NT2/D1 (cell line): ENCODE measurements around the gene CLEC2L.

Experiments
- DNase-seq: peaks from one replicate; pipeline ENCODE4 v3.0.0-alpha.2; 2011; ENCODE audit warnings: low read depth, low spot score
- H3K27me3 ChIP-seq: 2 replicates; pipeline ENCODE4 v1.6.0; 2011; ENCODE audit warnings: mild to moderate bottlenecking; ENCODE audit not compliant: insufficient read length, insufficient read depth
- H3K36me3 ChIP-seq: 2 replicates; pipeline ENCODE4 v1.6.1; 2011; ENCODE audit warnings: mild to moderate bottlenecking, low read length, mixed read lengths; ENCODE audit not compliant: insufficient read depth, insufficient read length
- H3K4me1 ChIP-seq: 2 replicates; pipeline ENCODE4 v1.5.1; 2011; ENCODE audit not compliant: insufficient read depth, insufficient read length
- H3K4me3 ChIP-seq: 2 replicates; pipeline ENCODE4 v1.5.1; 2011; ENCODE audit warnings: low read depth; ENCODE audit not compliant: insufficient read length
- H3K9ac ChIP-seq: 2 replicates; pipeline ENCODE4 v1.6.0; 2011; ENCODE audit warnings: low read depth; ENCODE audit not compliant: insufficient read length
- H3K9me3 ChIP-seq: 2 replicates; pipeline ENCODE4 v1.5.1; 2011; ENCODE audit warnings: mild to moderate bottlenecking, low read length; ENCODE audit not compliant: insufficient read depth
- SUZ12 ChIP-seq: IDR thresholded peaks from 2 replicates; pipeline ENCODE4 v1.6.1; 2011; ENCODE audit not compliant: insufficient read length, insufficient read depth; ENCODE audit errors: extremely low read depth
- YY1 ChIP-seq: IDR thresholded peaks from 2 replicates; pipeline ENCODE4 v1.6.1; 2011; ENCODE audit not compliant: insufficient read length, insufficient read depth
- ZNF274 ChIP-seq: IDR thresholded peaks from 2 replicates; pipeline ENCODE4 v1.6.1; 2011; ENCODE audit warnings: mild to moderate bottlenecking, low read depth, low read length

The CLEC2L gene

DNA sequence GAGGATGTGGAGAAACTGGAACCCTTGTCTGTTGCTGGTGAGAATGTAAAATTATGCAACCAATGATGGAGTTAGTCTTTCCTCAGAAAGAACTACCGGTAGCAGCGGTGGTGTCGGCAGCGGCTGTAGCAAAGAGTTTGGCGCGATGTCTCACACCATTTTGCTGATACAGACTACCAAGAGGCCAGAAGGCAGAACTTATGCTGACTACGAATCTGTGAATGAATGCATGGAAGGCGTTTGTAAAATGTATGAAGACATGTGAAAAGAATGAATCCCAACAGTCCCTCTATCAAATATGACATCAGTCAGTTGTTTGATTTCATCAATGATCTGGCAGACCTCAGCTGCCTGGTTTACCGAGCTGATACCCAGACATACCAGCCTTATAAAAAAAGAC is 10.6 kb downstream of the CLEC2L start:
- Histone ChIP-seq H3K9ac (no peak overlapping the region), H3K4me1 (no peaks in the 10 kb centered on the region), H3K4me3 (no peak overlapping the region), H3K36me3 (no peaks in the 10 kb centered on the region), H3K9me3 (no peaks in the 10 kb centered on the region), H3K27me3 (no peaks in the 10 kb centered on the region)
- DNase-seq, result no peak
- TF ChIP-seq ZNF274, result no peak
- no peak for TF ChIP-seq SUZ12
- no peak for TF ChIP-seq YY1

DNA sequence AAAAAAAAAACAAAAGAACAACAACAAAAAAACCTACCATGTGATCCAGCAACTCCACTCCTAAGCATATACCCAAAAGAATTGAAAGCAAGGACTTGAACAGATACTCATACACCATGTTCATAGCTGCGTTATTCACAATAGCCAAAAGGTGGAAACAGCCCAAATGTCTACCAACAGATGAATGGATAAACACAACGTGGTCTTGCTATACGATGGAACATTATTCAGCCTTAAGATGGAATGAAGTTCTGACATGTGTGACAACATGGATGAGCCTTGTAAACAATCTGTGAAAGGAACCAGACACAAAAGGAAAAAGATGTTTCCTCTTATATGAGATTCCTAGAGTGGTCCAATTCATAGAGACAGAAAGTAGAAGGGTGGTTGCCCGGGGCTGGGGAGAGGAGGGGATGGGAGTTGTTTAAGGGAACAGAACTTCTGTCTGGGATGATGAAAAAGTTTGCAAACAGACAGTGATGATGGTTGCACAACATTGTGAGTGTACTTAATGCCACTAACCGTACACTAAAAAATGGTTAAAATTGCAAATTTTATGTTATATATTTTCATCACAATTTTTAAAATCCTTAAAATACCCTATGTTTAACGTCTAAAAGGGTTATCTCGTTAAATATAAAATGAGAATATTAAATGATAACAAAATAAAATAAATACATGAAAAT is 11.6 kb downstream of the CLEC2L start:
- Histone ChIP-seq H3K36me3 (no peaks in the 10 kb centered on the region), H3K9ac (no peak overlapping the region), H3K27me3 (no peaks in the 10 kb centered on the region), H3K4me3 (no peak overlapping the region), H3K4me1 (peaks cover under 1% of the 10 kb centered on the region), H3K9me3 (no peaks in the 10 kb centered on the region)
- TF ChIP-seq ZNF274 (no peak), YY1 (no peak), SUZ12 (no peak)
- DNase-seq, result no peak

- no peak for DNase-seq
- no peaks in the 10 kb centered on the region for H3K9me3 ChIP-seq
- no peaks in the 10 kb centered on the region for H3K27me3 ChIP-seq
- no peaks in the 10 kb centered on the region for H3K36me3 ChIP-seq
- peaks cover 3% of the 10 kb centered on the region for H3K4me1 ChIP-seq
- TF ChIP-seq SUZ12, result no peak
- no peak for TF ChIP-seq YY1
- no peak for TF ChIP-seq ZNF274
- H3K9ac ChIP-seq, result no peak overlapping the region
- no peak overlapping the region for H3K4me3 ChIP-seq
Measured at GRCh38 chr7:139536152-139536551, 12.7 kb downstream of the CLEC2L start.

DNA sequence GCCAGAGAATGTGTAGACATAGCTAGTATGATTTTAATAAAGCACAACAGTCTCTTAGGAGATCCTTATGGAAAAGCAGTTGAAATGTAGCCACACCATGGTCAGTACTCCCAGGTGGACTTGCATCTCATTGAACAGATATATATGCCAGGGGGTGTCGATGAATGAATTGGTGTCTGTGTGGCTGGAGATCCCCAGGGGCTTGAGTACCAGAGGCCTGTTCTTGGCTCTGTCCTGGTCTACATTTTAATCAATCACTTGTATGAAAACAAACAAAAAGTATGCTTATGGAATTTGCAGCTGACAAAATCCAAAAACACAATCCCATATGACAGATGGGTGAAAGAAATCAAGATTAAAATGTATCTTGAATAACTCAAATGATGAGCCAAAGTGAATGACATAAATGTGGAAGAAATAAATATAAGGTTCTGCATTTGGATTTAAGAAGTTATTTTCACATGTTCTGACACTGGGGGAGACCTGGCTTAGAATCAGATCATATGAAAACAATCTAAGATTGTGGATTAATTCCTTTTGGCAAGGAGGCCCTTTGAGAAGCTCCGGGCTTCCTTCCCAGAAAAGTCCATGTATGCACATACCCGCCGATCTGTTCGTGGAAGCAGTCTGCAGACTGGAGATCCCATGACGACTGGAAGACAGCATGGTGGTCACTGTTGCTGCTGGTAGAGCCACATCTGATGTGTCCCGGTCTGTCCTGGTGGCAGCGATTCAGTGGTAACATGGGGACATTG is 15.6 kb downstream of the CLEC2L start:
- no peak for TF ChIP-seq SUZ12
- no peak for TF ChIP-seq ZNF274
- TF ChIP-seq YY1, result no peak
- H3K4me3 ChIP-seq, result no peak overlapping the region

GRCh38 chr7:139540203-139540602 is 16.7 kb downstream of the CLEC2L start:
- no peak for TF ChIP-seq YY1
- TF ChIP-seq ZNF274, result no peak
- no peak for TF ChIP-seq SUZ12
- no peak overlapping the region for H3K4me3 ChIP-seq
- H3K9me3 ChIP-seq, result no peaks in the 10 kb centered on the region
- peaks cover 18% of the 10 kb centered on the region for H3K4me1 ChIP-seq
- H3K27me3 ChIP-seq, result no peaks in the 10 kb centered on the region
- no peak for DNase-seq
- no peaks in the 10 kb centered on the region for H3K36me3 ChIP-seq
- H3K9ac ChIP-seq, result no peak overlapping the region

More for the DNA sequence above, 15.6 kb downstream of the CLEC2L start:
- H3K27me3 ChIP-seq, result no peaks in the 10 kb centered on the region
- no peaks in the 10 kb centered on the region for H3K9me3 ChIP-seq
- DNase-seq, result no peak
- no peaks in the 10 kb centered on the region for H3K36me3 ChIP-seq
- no peak overlapping the region for H3K9ac ChIP-seq
- peaks cover 18% of the 10 kb centered on the region for H3K4me1 ChIP-seq

DNA sequence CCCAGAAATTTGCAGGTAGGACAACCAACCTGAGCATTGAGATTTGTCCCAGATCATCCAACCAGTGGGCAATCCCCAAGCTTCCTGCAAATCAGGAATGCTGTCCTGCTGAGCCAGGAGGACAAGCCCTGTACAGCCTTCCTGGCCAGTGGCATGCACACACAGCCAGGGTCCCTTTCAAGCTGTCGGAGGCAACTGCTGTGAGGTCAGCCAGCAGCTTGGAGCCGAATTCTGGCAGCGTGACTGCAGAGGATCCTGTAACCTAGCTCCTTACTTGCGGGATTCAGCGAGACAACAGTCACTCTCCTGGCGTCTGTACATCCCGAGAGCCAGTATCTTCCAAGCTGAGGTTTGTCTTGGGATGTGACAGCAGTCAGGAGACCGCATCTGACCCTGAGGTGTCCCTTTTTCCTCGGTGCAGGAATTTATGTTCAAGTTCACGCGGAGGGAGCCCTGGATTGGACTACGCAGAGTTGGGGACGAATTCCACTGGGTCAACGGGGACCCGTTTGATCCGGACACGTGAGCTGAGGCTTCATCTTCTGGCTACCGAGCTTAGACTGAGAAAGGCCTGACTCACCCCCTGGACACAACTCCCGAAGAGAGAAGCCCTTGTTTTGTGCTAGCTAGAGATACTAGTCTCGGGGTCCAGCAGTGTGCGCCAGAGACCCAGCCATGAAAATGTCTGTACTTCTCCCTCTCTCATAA is 18.3 kb downstream of the CLEC2L start:
- H3K36me3 ChIP-seq, result no peaks in the 10 kb centered on the region
- no peaks in the 10 kb centered on the region for H3K27me3 ChIP-seq
- peaks cover 18% of the 10 kb centered on the region for H3K4me1 ChIP-seq
- TF ChIP-seq ZNF274, result no peak
- no peaks in the 10 kb centered on the region for H3K9me3 ChIP-seq
- DNase-seq, result peak; percentile 52
- H3K4me3 ChIP-seq, result no peak overlapping the region
- H3K9ac ChIP-seq, result no peak overlapping the region

GRCh38 chr7:139542308-139543151 is 19.0 kb downstream of the CLEC2L start:
- Histone ChIP-seq H3K4me3 (no peak overlapping the region), H3K27me3 (no peaks in the 10 kb centered on the region)
- DNase-seq, result no peak

More at GRCh38 chr7:139542308-139543151, 19.0 kb downstream of the CLEC2L start:
- Histone ChIP-seq H3K9ac (no peak overlapping the region), H3K4me1 (peaks cover 18% of the 10 kb centered on the region), H3K36me3 (no peaks in the 10 kb centered on the region), H3K9me3 (no peaks in the 10 kb centered on the region)
- TF ChIP-seq ZNF274, result no peak
- no peak for TF ChIP-seq YY1
- TF ChIP-seq SUZ12, result no peak
